Transverse colon (tissue), 4 donors: ENCODE measurements around the gene FAM107B.

ENCODE experiments used
- EP300 ChIP-seq: sonication (generic); formaldehyde crosslinking; IDR thresholded peaks from one replicate; pipeline ENCODE4 v1.6.1; 2017; ENCODE audit warnings: antibody characterized with exemption, low read depth
- POLR2A ChIP-seq: fragments of 450-650 bp; IDR thresholded peaks from one replicate; pipeline ENCODE4 v1.6.1; 2016; ENCODE audit warnings: antibody characterized with exemption, mild to moderate bottlenecking, moderate library complexity
- POLR2AphosphoS5 ChIP-seq, 3 donors: sonication (generic); formaldehyde crosslinking; IDR thresholded peaks; one replicate each; pipeline ENCODE4 v1.6.1; 2016; ENCODE audit warnings: antibody characterized with exemption in 3 of 3
- TF ChIP-seq, protein P1 (sequence below), 5 experiments: fragments of 200-600 bp in 3 of 5; fragments of 450-650 bp in 2 of 5; sonication (generic) in 3 of 5; IDR thresholded peaks; 1 replicate in 2 of 5; 2 replicates in 3 of 5; pipeline ENCODE4 v1.5.1; 2016 to 2017; ENCODE audit warnings: antibody characterized with exemption in 5 of 5, inconsistent platforms in 3 of 5, mild to moderate bottlenecking in 2 of 5, moderate library complexity in 1 of 5

DNA sequence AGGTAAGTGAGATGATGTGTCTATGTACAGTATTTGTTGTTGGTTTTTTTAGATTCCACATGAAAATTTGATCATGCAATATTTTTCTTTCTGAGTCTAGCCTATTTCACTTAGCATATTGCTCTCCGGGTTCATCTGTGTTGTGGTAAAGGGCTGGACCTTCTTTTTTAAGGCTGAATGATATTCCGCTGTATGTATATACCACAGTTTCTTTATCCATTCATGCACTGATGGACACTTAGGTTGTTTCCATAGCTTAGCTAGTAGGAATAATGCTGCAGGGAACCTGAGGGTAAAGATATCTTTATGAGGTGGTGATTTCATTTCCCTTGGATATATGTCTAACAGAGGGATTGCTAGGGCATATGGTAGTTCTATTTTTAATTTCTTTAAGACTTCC, 80.8 kb downstream of the FAM107B start:
- TF ChIP-seq, protein P1, sequence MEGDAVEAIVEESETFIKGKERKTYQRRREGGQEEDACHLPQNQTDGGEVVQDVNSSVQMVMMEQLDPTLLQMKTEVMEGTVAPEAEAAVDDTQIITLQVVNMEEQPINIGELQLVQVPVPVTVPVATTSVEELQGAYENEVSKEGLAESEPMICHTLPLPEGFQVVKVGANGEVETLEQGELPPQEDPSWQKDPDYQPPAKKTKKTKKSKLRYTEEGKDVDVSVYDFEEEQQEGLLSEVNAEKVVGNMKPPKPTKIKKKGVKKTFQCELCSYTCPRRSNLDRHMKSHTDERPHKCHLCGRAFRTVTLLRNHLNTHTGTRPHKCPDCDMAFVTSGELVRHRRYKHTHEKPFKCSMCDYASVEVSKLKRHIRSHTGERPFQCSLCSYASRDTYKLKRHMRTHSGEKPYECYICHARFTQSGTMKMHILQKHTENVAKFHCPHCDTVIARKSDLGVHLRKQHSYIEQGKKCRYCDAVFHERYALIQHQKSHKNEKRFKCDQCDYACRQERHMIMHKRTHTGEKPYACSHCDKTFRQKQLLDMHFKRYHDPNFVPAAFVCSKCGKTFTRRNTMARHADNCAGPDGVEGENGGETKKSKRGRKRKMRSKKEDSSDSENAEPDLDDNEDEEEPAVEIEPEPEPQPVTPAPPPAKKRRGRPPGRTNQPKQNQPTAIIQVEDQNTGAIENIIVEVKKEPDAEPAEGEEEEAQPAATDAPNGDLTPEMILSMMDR (IDR thresholded peaks at IDR 0.05), result no peak
- no peak for TF ChIP-seq EP300
- no peak for TF ChIP-seq POLR2A
- TF ChIP-seq POLR2AphosphoS5 (IDR thresholded peaks at IDR 0.05), result no peak
